Skeletal muscle tissue (tissue), 4 donors: Measurements from ENCODE around the gene FAM53B. TPM values are rescaled to one million over a fixed set of nuclear protein-coding genes. Genes with fewer than 3 reads are reported as not detected.

ENCODE experiments used
- H3K27ac ChIP-seq: one replicate; pipeline ENCODE4 v1.7.0; 2013; ENCODE audit warnings: mild to moderate bottlenecking, low read depth, low read length, inconsistent platforms
- H3K27me3 ChIP-seq, 3 donors: one replicate each; pipeline ENCODE4 v1.7.0; 2013; ENCODE audit warnings: low read length in 3 of 3; ENCODE audit not compliant: control insufficient read depth in 3 of 3, insufficient read depth in 3 of 3
- H3K36me3 ChIP-seq, 3 donors: one replicate each; pipeline ENCODE4 v1.7.0; 2013; ENCODE audit warnings: low read length in 3 of 3; ENCODE audit not compliant: control insufficient read depth in 3 of 3, insufficient read depth in 3 of 3
- H3K4me1 ChIP-seq, 3 donors: one replicate each; pipeline ENCODE4 v1.7.0; 2013; ENCODE audit warnings: low read length in 3 of 3, mild to moderate bottlenecking in 3 of 3; ENCODE audit not compliant: control insufficient read depth in 3 of 3, insufficient read depth in 3 of 3
- H3K4me3 ChIP-seq, 3 donors: one replicate each; pipeline ENCODE4 v1.7.0; 2013; ENCODE audit warnings: low read length in 3 of 3
- H3K9ac ChIP-seq, 3 donors: one replicate each; pipeline ENCODE4 v1.7.0; 2013; ENCODE audit warnings: low read length in 3 of 3, mild to moderate bottlenecking in 3 of 3, moderate library complexity in 2 of 3, low read depth in 1 of 3
- H3K9me3 ChIP-seq, 3 donors: one replicate each; pipeline ENCODE4 v1.7.0; 2013; ENCODE audit warnings: low read length in 3 of 3; ENCODE audit not compliant: control insufficient read depth in 3 of 3
- total RNA-seq: library from RNA; depleted of rRNA; stranded (reverse); fragments of >200 nt; gene quantifications from one replicate; pipeline ENCODE4 v1.2.3, GENCODE V29; 2014
- donor health status: Osteomylitis.

Gene FAM53B
- total RNA-seq, 1 donor from 2014 or later: 32.4 TPM

GRCh38 chr10:124669141-124669823, 74.9 kb downstream of the FAM53B start:
- Histone ChIP-seq H3K4me1 (peaks cover 70 to 92% (median 76%) of the 10 kb centered on the region in 3 donors), H3K36me3 (peaks cover 0 to 7% (median 6%) of the 10 kb centered on the region in 3 donors), H3K9ac (peak overlapping the region in 1 of 3 donors; percentile 16), H3K27ac (no peak overlapping the region), H3K4me3 (no peak overlapping the region), H3K9me3 (no peaks in the 10 kb centered on the region), H3K27me3 (no peaks in the 10 kb centered on the region)

DNA sequence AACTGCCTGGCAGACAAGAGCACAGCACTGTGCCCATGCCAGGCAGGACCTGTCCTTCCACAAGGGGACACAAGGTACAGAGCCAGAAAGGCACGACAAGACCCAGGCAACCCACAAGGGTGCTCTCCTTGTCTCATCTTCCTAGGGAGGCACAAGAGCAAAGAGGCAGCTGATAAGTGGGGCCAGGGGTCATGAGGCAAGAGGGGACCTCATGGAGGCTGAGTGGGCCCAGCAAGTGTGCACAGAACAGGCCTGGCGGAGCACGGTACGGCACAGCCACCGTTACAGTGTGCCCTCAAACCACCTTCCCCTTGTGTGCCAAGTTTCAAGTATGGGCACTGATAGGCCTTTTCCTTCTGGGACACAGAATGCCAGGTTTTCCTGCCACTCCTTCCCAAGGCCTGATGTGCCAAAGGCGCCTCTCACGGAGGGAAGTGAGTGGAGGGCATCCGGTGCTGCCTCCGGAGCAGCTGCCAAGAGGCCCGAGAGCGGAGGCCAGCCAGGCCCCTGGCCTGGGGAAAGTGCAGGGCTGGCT, 75.6 kb downstream of the FAM53B start:
- Histone ChIP-seq H3K27ac (no peak overlapping the region), H3K9me3 (no peaks in the 10 kb centered on the region), H3K9ac (peak overlapping the region; percentile 16 to 71 (median 34)), H3K27me3 (no peaks in the 10 kb centered on the region), H3K4me1 (peaks cover 69 to 92% (median 71%) of the 10 kb centered on the region in 3 donors), H3K4me3 (no peak overlapping the region), H3K36me3 (peaks cover 0 to 7% (median 4%) of the 10 kb centered on the region in 3 donors)

DNA sequence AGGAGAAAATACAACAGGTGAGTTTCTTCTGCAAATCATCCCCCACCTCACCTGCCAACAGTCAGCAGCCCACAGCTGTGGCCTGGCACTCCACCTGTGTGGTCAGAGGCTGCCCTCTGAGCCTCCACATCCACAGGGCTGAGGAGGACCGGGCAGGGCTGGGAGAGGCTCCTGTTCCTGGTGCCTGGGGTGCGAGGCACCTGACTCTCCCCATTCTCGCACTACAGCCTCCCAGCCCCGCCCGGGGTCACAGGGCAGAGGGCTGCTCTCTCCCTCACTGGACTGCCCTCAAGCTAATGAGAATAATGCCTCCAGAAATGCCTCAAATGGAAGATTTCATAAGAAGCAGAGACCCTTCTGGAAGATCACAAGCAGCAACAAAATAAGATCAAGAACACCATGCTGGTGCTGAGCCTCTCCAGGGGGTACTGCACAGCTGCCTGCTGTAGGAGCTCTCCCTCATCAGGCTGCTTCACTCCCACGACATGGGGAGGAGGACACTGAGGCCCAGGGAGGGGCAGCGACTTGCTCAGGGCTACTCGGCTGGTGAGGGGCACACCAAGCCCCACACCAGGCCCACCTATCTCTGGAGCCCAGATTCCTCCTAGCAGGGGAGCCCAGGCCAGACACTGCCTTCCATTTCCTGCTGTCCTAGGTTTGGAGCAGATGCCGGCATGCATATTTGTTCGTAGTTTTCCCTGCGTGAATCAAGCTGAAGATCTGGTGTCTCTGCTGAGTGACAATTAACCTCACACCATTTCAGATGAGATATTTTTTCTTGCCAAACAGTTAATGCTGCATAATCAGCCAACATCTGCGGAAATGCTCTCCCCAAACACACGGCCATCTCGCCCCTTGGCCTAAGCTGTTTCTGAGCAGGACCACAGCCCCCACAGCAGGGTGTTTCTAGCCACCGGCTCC, 76.5 kb downstream of the FAM53B start:
- Histone ChIP-seq H3K4me3 (no peak overlapping the region), H3K36me3 (peaks cover 0 to 7% (median 6%) of the 10 kb centered on the region in 3 donors), H3K27ac (no peak overlapping the region), H3K9me3 (no peaks in the 10 kb centered on the region), H3K27me3 (no peaks in the 10 kb centered on the region), H3K4me1 (peaks cover 60 to 92% (median 67%) of the 10 kb centered on the region in 3 donors), H3K9ac (peak overlapping the region in 2 of 3 donors; percentile 21 to 71)

DNA sequence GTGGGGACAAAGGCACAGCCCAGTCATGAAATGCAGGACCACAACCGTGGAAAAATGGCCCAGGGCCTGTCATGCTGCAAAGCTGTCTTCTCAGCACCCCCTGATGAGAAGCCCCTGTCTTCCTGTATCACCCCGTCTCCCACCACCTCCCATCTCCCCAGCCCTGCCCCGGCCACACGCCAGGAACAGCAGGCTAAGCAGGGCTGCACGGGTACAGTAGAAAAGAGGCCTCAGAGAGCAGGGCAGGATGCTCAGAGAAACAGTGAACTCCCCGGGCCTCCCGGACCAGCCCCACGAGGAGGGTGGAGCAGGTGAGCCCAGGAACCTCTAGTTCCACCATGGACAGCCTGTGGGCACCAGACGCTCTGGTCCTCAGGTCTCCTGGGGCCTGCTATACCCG, 77.7 kb downstream of the FAM53B start:
- H3K4me3 ChIP-seq: no peak overlapping the region

DNA sequence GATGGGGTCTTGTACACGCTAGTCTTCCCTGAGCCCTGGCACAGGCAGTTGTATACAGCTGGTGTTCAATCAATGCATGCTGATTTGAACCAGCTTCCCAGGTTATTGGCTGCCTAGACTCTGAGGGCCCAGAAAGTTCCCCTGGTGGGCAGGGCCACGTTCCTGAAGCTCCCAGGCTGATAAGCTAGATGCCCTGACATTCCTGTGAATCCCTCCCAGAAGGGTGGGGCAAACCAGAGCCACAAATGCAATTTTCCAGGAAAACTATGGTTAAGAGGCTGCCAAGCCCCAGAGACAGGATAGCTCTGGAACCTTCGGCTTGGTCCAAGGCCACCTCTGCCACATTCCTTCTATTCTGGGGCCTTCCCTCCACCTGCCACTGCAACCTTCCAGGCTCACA, 78.2 kb downstream of the FAM53B start:
- Histone ChIP-seq H3K27ac (no peak overlapping the region), H3K4me3 (no peak overlapping the region), H3K9ac (peak overlapping the region in 1 of 3 donors; percentile 33), H3K36me3 (peaks cover 0 to 7% (median 6%) of the 10 kb centered on the region in 3 donors), H3K27me3 (no peaks in the 10 kb centered on the region), H3K9me3 (no peaks in the 10 kb centered on the region), H3K4me1 (peaks cover 54 to 89% (median 60%) of the 10 kb centered on the region in 3 donors)

More for the DNA sequence above, 77.7 kb downstream of the FAM53B start:
- H3K27ac ChIP-seq: no peak overlapping the region
- no peaks in the 10 kb centered on the region for H3K9me3 ChIP-seq
- peaks cover 0 to 7% (median 6%) of the 10 kb centered on the region in 3 donors for H3K36me3 ChIP-seq
- peaks cover 55 to 89% (median 62%) of the 10 kb centered on the region in 3 donors for H3K4me1 ChIP-seq
- peak overlapping the region in 1 of 3 donors; percentile 33 for H3K9ac ChIP-seq
- no peaks in the 10 kb centered on the region for H3K27me3 ChIP-seq

GRCh38 chr10:124665558-124665957, 78.6 kb downstream of the FAM53B start:
- H3K27me3 ChIP-seq: no peaks in the 10 kb centered on the region
- H3K9ac ChIP-seq: no peak overlapping the region
- H3K4me1 ChIP-seq: peaks cover 50 to 85% (median 56%) of the 10 kb centered on the region in 3 donors
- H3K36me3 ChIP-seq: peaks cover 0 to 4% (median 4%) of the 10 kb centered on the region in 3 donors
- no peak overlapping the region for H3K4me3 ChIP-seq
- H3K9me3 ChIP-seq: no peaks in the 10 kb centered on the region
- H3K27ac ChIP-seq: no peak overlapping the region

DNA sequence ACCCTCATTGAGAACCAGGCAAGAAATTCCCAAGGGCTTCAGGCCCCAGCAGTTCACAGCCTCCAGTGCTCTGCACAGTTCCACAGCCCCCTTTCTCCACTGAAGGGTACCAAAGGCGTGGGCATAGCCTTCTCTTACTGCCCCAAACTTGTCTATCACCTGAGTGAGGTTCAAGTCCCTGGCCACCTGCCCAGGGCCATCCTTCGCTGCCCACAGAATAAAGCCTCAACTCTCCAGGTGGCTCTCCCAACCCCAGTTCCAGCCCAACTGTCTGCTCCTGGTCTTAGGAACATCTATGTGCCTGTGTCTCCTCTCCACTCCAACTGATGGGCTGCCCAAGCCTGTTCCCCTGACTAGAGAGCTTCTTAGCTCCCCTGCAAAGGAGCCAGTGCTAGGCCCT, 79.1 kb downstream of the FAM53B start:
- Histone ChIP-seq H3K9ac (no peak overlapping the region), H3K4me1 (peaks cover 49 to 85% (median 55%) of the 10 kb centered on the region in 3 donors), H3K27ac (no peak overlapping the region), H3K4me3 (no peak overlapping the region), H3K9me3 (no peaks in the 10 kb centered on the region), H3K36me3 (peaks cover 0 to 4% (median 2%) of the 10 kb centered on the region in 3 donors), H3K27me3 (no peaks in the 10 kb centered on the region)

- no peak overlapping the region for H3K27ac ChIP-seq
- H3K36me3 ChIP-seq: peaks cover 0 to 4% (median 2%) of the 10 kb centered on the region in 3 donors
- H3K27me3 ChIP-seq: no peaks in the 10 kb centered on the region
- no peaks in the 10 kb centered on the region for H3K9me3 ChIP-seq
- H3K4me3 ChIP-seq: no peak overlapping the region
- H3K9ac ChIP-seq: peak overlapping the region in 1 of 3 donors; percentile 8
- peaks cover 47 to 81% (median 50%) of the 10 kb centered on the region in 3 donors for H3K4me1 ChIP-seq
Measured at GRCh38 chr10:124663766-124664360, 80.3 kb downstream of the FAM53B start.

GRCh38 chr10:124663228-124663627, 81.0 kb downstream of the FAM53B start:
- H3K9ac ChIP-seq: no peak overlapping the region
- H3K27ac ChIP-seq: no peak overlapping the region

More at GRCh38 chr10:124663228-124663627, 81.0 kb downstream of the FAM53B start:
- Histone ChIP-seq H3K4me1 (peaks cover 47 to 81% (median 50%) of the 10 kb centered on the region in 3 donors), H3K4me3 (no peak overlapping the region), H3K27me3 (no peaks in the 10 kb centered on the region), H3K36me3 (peaks cover 0 to 4% (median 2%) of the 10 kb centered on the region in 3 donors), H3K9me3 (no peaks in the 10 kb centered on the region)
